B cell (primary cell): ENCODE data around the gene PODN.

Source experiments
- EZH2 ChIP-seq: IDR thresholded peaks from 2 replicates; pipeline ENCODE4 v1.6.1; 2012; ENCODE audit warnings: borderline replicate concordance, low read depth, mild to moderate bottlenecking, moderate library complexity, low read length; ENCODE audit not compliant: insufficient read depth, poor library complexity, severe bottlenecking
- TF ChIP-seq, protein P1 (sequence below): fragments of 200-600 bp; IDR thresholded peaks from one replicate; pipeline ENCODE4 v1.8.0; 2022; ENCODE audit warnings: antibody characterized with exemption, mild to moderate bottlenecking

- TF ChIP-seq, protein P1, sequence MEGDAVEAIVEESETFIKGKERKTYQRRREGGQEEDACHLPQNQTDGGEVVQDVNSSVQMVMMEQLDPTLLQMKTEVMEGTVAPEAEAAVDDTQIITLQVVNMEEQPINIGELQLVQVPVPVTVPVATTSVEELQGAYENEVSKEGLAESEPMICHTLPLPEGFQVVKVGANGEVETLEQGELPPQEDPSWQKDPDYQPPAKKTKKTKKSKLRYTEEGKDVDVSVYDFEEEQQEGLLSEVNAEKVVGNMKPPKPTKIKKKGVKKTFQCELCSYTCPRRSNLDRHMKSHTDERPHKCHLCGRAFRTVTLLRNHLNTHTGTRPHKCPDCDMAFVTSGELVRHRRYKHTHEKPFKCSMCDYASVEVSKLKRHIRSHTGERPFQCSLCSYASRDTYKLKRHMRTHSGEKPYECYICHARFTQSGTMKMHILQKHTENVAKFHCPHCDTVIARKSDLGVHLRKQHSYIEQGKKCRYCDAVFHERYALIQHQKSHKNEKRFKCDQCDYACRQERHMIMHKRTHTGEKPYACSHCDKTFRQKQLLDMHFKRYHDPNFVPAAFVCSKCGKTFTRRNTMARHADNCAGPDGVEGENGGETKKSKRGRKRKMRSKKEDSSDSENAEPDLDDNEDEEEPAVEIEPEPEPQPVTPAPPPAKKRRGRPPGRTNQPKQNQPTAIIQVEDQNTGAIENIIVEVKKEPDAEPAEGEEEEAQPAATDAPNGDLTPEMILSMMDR = no peak
- TF ChIP-seq EZH2 = no peak
Measured at GRCh38 chr1:53014791-53015507, 47.1 kb upstream of the PODN start.
